Right lobe of liver (tissue), 6 donors: ENCODE data around the gene KCNAB3. TPM values are rescaled to one million over a fixed set of nuclear protein-coding genes. Genes with fewer than 3 reads are reported as not detected.
A peak's percentile ranks its signal among the peaks of the same experiment; 100 is the strongest.

ENCODE experiments used
- ATAC-seq, 4 donors: fragments of 200-7000 bp; cut with Tn5 transposase; one replicate each; pipeline ENCODE4 v1.9.1; 2020; ENCODE audit warnings: mild to moderate bottlenecking in 4 of 4, moderate library complexity in 4 of 4
- DNase-seq, 3 donors: peaks; one replicate each; pipeline ENCODE4 v3.0.0-alpha.2; 2020
- H3K27ac ChIP-seq, 3 donors: fragments of 200-600 bp; one replicate each; pipeline ENCODE4 v1.8.0; 2022
- H3K27me3 ChIP-seq, 2 donors: fragments of 200-600 bp; one replicate each; pipeline ENCODE4 v1.8.0; 2022
- H3K36me3 ChIP-seq, 4 donors: fragments of 200-600 bp; sonication (generic) in 1 of 4; one replicate each; pipeline versions ENCODE4 v1.5.1 to v1.8.0; 2017 to 2022; ENCODE audit warnings: control low read depth in 1 of 4
- H3K4me1 ChIP-seq, 4 donors: fragments of 200-600 bp; sonication (generic) in 1 of 4; one replicate each; pipeline versions ENCODE4 v1.5.1 to v1.8.0; 2017 to 2022; ENCODE audit warnings: control low read depth in 1 of 4
- H3K4me3 ChIP-seq, 3 donors: fragments of 200-600 bp; one replicate each; pipeline ENCODE4 v1.8.0; 2022
- H3K9me3 ChIP-seq, 4 donors: fragments of 200-600 bp; sonication (generic) in 1 of 4; one replicate each; pipeline versions ENCODE4 v1.5.1 to v1.8.0; 2017 to 2022; ENCODE audit warnings: control low read depth in 1 of 4
- CTCF ChIP-seq, 4 donors: fragments of 200-600 bp in 3 of 4; fragments of 450-650 bp in 1 of 4; IDR thresholded peaks; one replicate each; pipeline versions ENCODE4 v1.5.1 to v1.8.0; 2016 to 2022; ENCODE audit warnings: antibody characterized with exemption in 4 of 4, mild to moderate bottlenecking in 2 of 4
- POLR2A ChIP-seq: fragments of 450-650 bp; IDR thresholded peaks from one replicate; pipeline ENCODE4 v1.6.1; 2017; ENCODE audit warnings: antibody characterized with exemption, mild to moderate bottlenecking
- WGBS: methylation state at CpG from one replicate; pipeline ENCODE4 v1.1.6; 2018; ENCODE audit warnings: low coverage, low lambda C conversion rate; ENCODE audit not compliant: insufficient coverage; ENCODE audit errors: missing lambda C conversion rate; 5-methylcytosine and 5-hydroxymethylcytosine counted together
- intact Hi-C, 2 donors: fragments of 100-400 bp; cut with DNase I; formaldehyde crosslinking; loops; one replicate each; pipeline versions ENCODE4 v1.11.2 to v1.14.1; 2022
- total RNA-seq, 6 experiments: library from RNA; depleted of rRNA in 2 of 6; stranded (reverse); fragments of >200 nt in 2 of 6; fragmentation: NEBNext Ultra II Directional in 3 of 6; extraction: Animal tissue kit (Norgen Biotek cat#: 25700) in 3 of 6; gene quantifications; one replicate each; pipeline versions ENCODE4 v1.1.0 to v1.2.4, GENCODE V29; 2016 to 2023
- donor health status: DM: no; HTN: yes; CAD: no.
- donor health status: DM: no; HTN: no; CAD: no.
- donor health status: DM: no; HTN: no; CAD: no.
- donor health status: DM: no; HTN: yes; CAD: no.
- donor health status: DM: no; HTN: yes; CAD: no.

Gene KCNAB3
- total RNA-seq, 6 experiments from 2014 or later = 0.61 to 2.9 (median 1.0) TPM; not detected in 1

GRCh38 chr17:7885367-7886226, 44.1 kb downstream of the KCNAB3 start:
- H3K27ac ChIP-seq = peak overlapping the region; percentile 82 to 88 (median 82)
- intact Hi-C loops = no loop called here
- H3K27me3 ChIP-seq = no peaks in the 10 kb centered on the region
- H3K36me3 ChIP-seq = no peaks in the 10 kb centered on the region
- peak overlapping the region; percentile 56 to 63 (median 59) for H3K4me3 ChIP-seq
- DNase-seq (peak in 2 of 3 donors; percentile 49 to 57), ATAC-seq (peak in 1 of 4 donors; percentile 1)
- H3K4me1 ChIP-seq = peaks cover 3 to 43% (median 22%) of the 10 kb centered on the region in 4 donors
- no peaks in the 10 kb centered on the region for H3K9me3 ChIP-seq
- TF ChIP-seq POLR2A = no peak
- no peak for TF ChIP-seq CTCF (IDR thresholded peaks at IDR 0.05)
- 0% methylated on average over 2 of the region's 64 CpGs for WGBS

- H3K9me3 ChIP-seq = no peaks in the 10 kb centered on the region
- DNase-seq = no peak
- H3K4me1 ChIP-seq = peaks cover 3 to 42% (median 21%) of the 10 kb centered on the region in 4 donors
- peak overlapping the region in 2 of 3 donors; percentile 82 to 88 for H3K27ac ChIP-seq
- WGBS = 1% methylated on average over 38 of the region's 100 CpGs
- intact Hi-C loops = no loop called here
- H3K36me3 ChIP-seq = no peaks in the 10 kb centered on the region
- ATAC-seq = no peak
- H3K27me3 ChIP-seq = no peaks in the 10 kb centered on the region
- H3K4me3 ChIP-seq = peak overlapping the region; percentile 56 to 63 (median 59)
- TF ChIP-seq CTCF (IDR thresholded peaks at IDR 0.05) (no peak), POLR2A (no peak)
These were observed 44.9 kb downstream of the KCNAB3 start for GRCh38 chr17:7884581-7885366.

GRCh38 chr17:7883781-7884386, 45.8 kb downstream of the KCNAB3 start:
- ATAC-seq (no peak), DNase-seq (no peak)
- Histone ChIP-seq H3K4me3 (no peak overlapping the region), H3K27me3 (no peaks in the 10 kb centered on the region), H3K4me1 (peaks cover 3 to 34% (median 17%) of the 10 kb centered on the region in 4 donors), H3K9me3 (no peaks in the 10 kb centered on the region), H3K27ac (no peak overlapping the region), H3K36me3 (no peaks in the 10 kb centered on the region)
- WGBS = 34% methylated on average over 3 of the region's 3 CpGs
- intact Hi-C loops = no loop called here
- TF ChIP-seq CTCF (IDR thresholded peaks at IDR 0.05) = no peak
- no peak for TF ChIP-seq POLR2A

GRCh38 chr17:7882629-7883028, 47.0 kb downstream of the KCNAB3 start:
- 83% methylated on average over 1 of the region's 3 CpGs for WGBS
- ATAC-seq (no peak), DNase-seq (no peak)
- H3K4me1 ChIP-seq = peaks cover 0 to 21% (median 11%) of the 10 kb centered on the region in 4 donors
- H3K36me3 ChIP-seq = no peaks in the 10 kb centered on the region
- no peak overlapping the region for H3K4me3 ChIP-seq
- H3K9me3 ChIP-seq = no peaks in the 10 kb centered on the region
- H3K27me3 ChIP-seq = no peaks in the 10 kb centered on the region
- H3K27ac ChIP-seq = no peak overlapping the region
- intact Hi-C loops = no loop called here
- TF ChIP-seq POLR2A (no peak), CTCF (IDR thresholded peaks at IDR 0.05) (no peak)
